ENCODE data around the gene PON3. TPM values are rescaled to one million over a fixed set of nuclear protein-coding genes. Genes with fewer than 3 reads are reported as not detected.

PON3 gene
- total and polyA plus RNA-seq, 5 donors from 2014 or later, result not detected

GRCh38 chr7:95407751-95408150, 11.6 kb upstream of the PON3 start:
- H3K4me3 Mint-ChIP-seq, result no peak overlapping the region
- peaks cover 4% of the 10 kb centered on the region for H3K36me3 Mint-ChIP-seq
- no peaks in the 10 kb centered on the region for H3K27me3 ChIP-seq (ENCODE audit: control insufficient read depth, insufficient read depth, low read length)
- DNase-seq, result no peak
- no peaks in the 10 kb centered on the region for H3K9me3 ChIP-seq (ENCODE audit: control insufficient read depth in 2 of 2, low read length in 2 of 2)
- H3K27ac ChIP-seq (ENCODE audit: insufficient read depth, low read length, poor library complexity, severe bottlenecking), result no peak overlapping the region
- no peak for ATAC-seq (ENCODE audit: low read depth in 2 of 2)
- H3K27ac Mint-ChIP-seq, result no peak overlapping the region
- H3K4me1 ChIP-seq (ENCODE audit: control insufficient read depth, insufficient read depth, low read length, poor library complexity, severe bottlenecking), result no peaks in the 10 kb centered on the region
- no peak overlapping the region for H3K4me3 ChIP-seq (ENCODE audit: low read depth, low read length)
- peaks cover 4% of the 10 kb centered on the region for H3K27me3 Mint-ChIP-seq
- no peaks in the 10 kb centered on the region for H3K4me1 Mint-ChIP-seq
- no peaks in the 10 kb centered on the region for H3K36me3 ChIP-seq (ENCODE audit: control insufficient read depth, insufficient read depth, low read length)
- no peaks in the 10 kb centered on the region for H3K9me3 Mint-ChIP-seq

GRCh38 chr7:95405800-95406199, 9.6 kb upstream of the PON3 start:
- Histone ChIP-seq H3K9me3 (ENCODE audit: control insufficient read depth in 2 of 2, low read length in 2 of 2) (no peaks in the 10 kb centered on the region), H3K27ac (ENCODE audit: insufficient read depth, low read length, poor library complexity, severe bottlenecking) (no peak overlapping the region), H3K4me3 (ENCODE audit: low read depth, low read length) (no peak overlapping the region), H3K36me3 (ENCODE audit: control insufficient read depth, insufficient read depth, low read length) (no peaks in the 10 kb centered on the region), H3K4me1 (ENCODE audit: control insufficient read depth, insufficient read depth, low read length, poor library complexity, severe bottlenecking) (no peaks in the 10 kb centered on the region), H3K27me3 (ENCODE audit: control insufficient read depth, insufficient read depth, low read length) (no peaks in the 10 kb centered on the region)
- Mint-ChIP-seq H3K27ac (no peak overlapping the region), H3K4me3 (no peak overlapping the region), H3K9me3 (no peaks in the 10 kb centered on the region), H3K36me3 (peaks cover 4% of the 10 kb centered on the region), H3K4me1 (no peaks in the 10 kb centered on the region), H3K27me3 (no peaks in the 10 kb centered on the region)
- DNase-seq (no peak), ATAC-seq (ENCODE audit: low read depth in 2 of 2) (no peak)

GRCh38 chr7:95405208-95405607, 9.0 kb upstream of the PON3 start:
- Mint-ChIP-seq H3K4me3 (no peak overlapping the region), H3K36me3 (peaks cover 4% of the 10 kb centered on the region), H3K9me3 (peaks cover 0 to 1% (median 0%) of the 10 kb centered on the region in 7 donors), H3K4me1 (no peaks in the 10 kb centered on the region), H3K27me3 (no peaks in the 10 kb centered on the region), H3K27ac (no peak overlapping the region)
- H3K4me3 ChIP-seq (ENCODE audit: low read depth, low read length), result no peak overlapping the region
- H3K9me3 ChIP-seq (ENCODE audit: control insufficient read depth in 2 of 2, low read length in 2 of 2), result no peaks in the 10 kb centered on the region
- H3K4me1 ChIP-seq (ENCODE audit: control insufficient read depth, insufficient read depth, low read length, poor library complexity, severe bottlenecking), result no peaks in the 10 kb centered on the region
- no peak for DNase-seq
- no peaks in the 10 kb centered on the region for H3K27me3 ChIP-seq (ENCODE audit: control insufficient read depth, insufficient read depth, low read length)
- no peak overlapping the region for H3K27ac ChIP-seq (ENCODE audit: insufficient read depth, low read length, poor library complexity, severe bottlenecking)
- no peak for ATAC-seq (ENCODE audit: low read depth in 2 of 2)
- H3K36me3 ChIP-seq (ENCODE audit: control insufficient read depth, insufficient read depth, low read length), result no peaks in the 10 kb centered on the region

- no peak for DNase-seq
- H3K36me3 ChIP-seq (ENCODE audit: control insufficient read depth, insufficient read depth, low read length), result no peaks in the 10 kb centered on the region
- no peaks in the 10 kb centered on the region for H3K4me1 Mint-ChIP-seq
- no peaks in the 10 kb centered on the region for H3K27me3 Mint-ChIP-seq
- H3K36me3 Mint-ChIP-seq, result peaks cover 4% of the 10 kb centered on the region
- ATAC-seq (ENCODE audit: low read depth in 2 of 2), result no peak
- no peaks in the 10 kb centered on the region for H3K4me1 ChIP-seq (ENCODE audit: control insufficient read depth, insufficient read depth, low read length, poor library complexity, severe bottlenecking)
- H3K4me3 Mint-ChIP-seq, result no peak overlapping the region
- H3K27me3 ChIP-seq (ENCODE audit: control insufficient read depth, insufficient read depth, low read length), result no peaks in the 10 kb centered on the region
- H3K4me3 ChIP-seq (ENCODE audit: low read depth, low read length), result no peak overlapping the region
- H3K9me3 ChIP-seq (ENCODE audit: control insufficient read depth in 2 of 2, low read length in 2 of 2), result no peaks in the 10 kb centered on the region
- peaks cover 0 to 1% (median 0%) of the 10 kb centered on the region in 7 donors for H3K9me3 Mint-ChIP-seq
- no peak overlapping the region for H3K27ac ChIP-seq (ENCODE audit: insufficient read depth, low read length, poor library complexity, severe bottlenecking)
- H3K27ac Mint-ChIP-seq, result no peak overlapping the region
Observed at GRCh38 chr7:95404316-95404865, 8.2 kb upstream of the PON3 start.

GRCh38 chr7:95398155-95398940, 2.2 kb upstream of the PON3 start:
- DNase-seq (no peak), ATAC-seq (ENCODE audit: low read depth in 2 of 2) (no peak)

GRCh38 chr7:95397381-95397780, 1.2 kb upstream of the PON3 start:
- Mint-ChIP-seq H3K36me3 (no peaks in the 10 kb centered on the region), H3K4me3 (no peak overlapping the region), H3K9me3 (peaks cover 0 to 1% (median 0%) of the 10 kb centered on the region in 7 donors), H3K4me1 (peaks cover 0 to 4% (median 0%) of the 10 kb centered on the region in 4 donors), H3K27ac (no peak overlapping the region), H3K27me3 (peaks cover 30% of the 10 kb centered on the region)
- peaks cover 5% of the 10 kb centered on the region for H3K4me1 ChIP-seq (ENCODE audit: control insufficient read depth, insufficient read depth, low read length, poor library complexity, severe bottlenecking)
- no peak overlapping the region for H3K4me3 ChIP-seq (ENCODE audit: low read depth, low read length)
- no peak for ATAC-seq (ENCODE audit: low read depth in 2 of 2)
- DNase-seq, result no peak
- peaks cover 5% of the 10 kb centered on the region for H3K27me3 ChIP-seq (ENCODE audit: control insufficient read depth, insufficient read depth, low read length)
- H3K27ac ChIP-seq (ENCODE audit: insufficient read depth, low read length, poor library complexity, severe bottlenecking), result no peak overlapping the region
- H3K9me3 ChIP-seq (ENCODE audit: control insufficient read depth in 2 of 2, low read length in 2 of 2), result no peaks in the 10 kb centered on the region
- H3K36me3 ChIP-seq (ENCODE audit: control insufficient read depth, insufficient read depth, low read length), result no peaks in the 10 kb centered on the region

More at GRCh38 chr7:95398155-95398940, 2.2 kb upstream of the PON3 start:
- no peaks in the 10 kb centered on the region for H3K9me3 ChIP-seq (ENCODE audit: control insufficient read depth in 2 of 2, low read length in 2 of 2)
- no peak overlapping the region for H3K27ac ChIP-seq (ENCODE audit: insufficient read depth, low read length, poor library complexity, severe bottlenecking)
- Mint-ChIP-seq H3K4me3 (no peak overlapping the region), H3K27ac (no peak overlapping the region), H3K4me1 (peaks cover 0 to 4% (median 0%) of the 10 kb centered on the region in 4 donors), H3K9me3 (peaks cover 0 to 1% (median 0%) of the 10 kb centered on the region in 7 donors), H3K36me3 (no peaks in the 10 kb centered on the region), H3K27me3 (peaks cover 26% of the 10 kb centered on the region)
- H3K4me1 ChIP-seq (ENCODE audit: control insufficient read depth, insufficient read depth, low read length, poor library complexity, severe bottlenecking), result peaks cover 5% of the 10 kb centered on the region
- H3K27me3 ChIP-seq (ENCODE audit: control insufficient read depth, insufficient read depth, low read length), result peaks cover 5% of the 10 kb centered on the region
- no peaks in the 10 kb centered on the region for H3K36me3 ChIP-seq (ENCODE audit: control insufficient read depth, insufficient read depth, low read length)
- H3K4me3 ChIP-seq (ENCODE audit: low read depth, low read length), result no peak overlapping the region

- H3K9me3 ChIP-seq (ENCODE audit: control insufficient read depth in 2 of 2, low read length in 2 of 2), result no peaks in the 10 kb centered on the region
- no peak overlapping the region for H3K4me3 ChIP-seq (ENCODE audit: low read depth, low read length)
- Mint-ChIP-seq H3K9me3 (peaks cover 0 to 5% (median 0%) of the 10 kb centered on the region in 7 donors), H3K27ac (no peak overlapping the region), H3K4me3 (peak overlapping the region in 2 of 4 donors; percentile 52 to 74), H3K4me1 (peaks cover 0 to 4% (median 0%) of the 10 kb centered on the region in 4 donors), H3K36me3 (no peaks in the 10 kb centered on the region), H3K27me3 (peaks cover 30% of the 10 kb centered on the region)
- no peak for DNase-seq
- H3K27ac ChIP-seq (ENCODE audit: insufficient read depth, low read length, poor library complexity, severe bottlenecking), result no peak overlapping the region
- peaks cover 5% of the 10 kb centered on the region for H3K4me1 ChIP-seq (ENCODE audit: control insufficient read depth, insufficient read depth, low read length, poor library complexity, severe bottlenecking)
- H3K36me3 ChIP-seq (ENCODE audit: control insufficient read depth, insufficient read depth, low read length), result no peaks in the 10 kb centered on the region
- H3K27me3 ChIP-seq (ENCODE audit: control insufficient read depth, insufficient read depth, low read length), result peaks cover 5% of the 10 kb centered on the region
- no peak for ATAC-seq (ENCODE audit: low read depth in 2 of 2)
Observed at GRCh38 chr7:95395755-95396135, 430 bp downstream of the PON3 start.

- Mint-ChIP-seq H3K36me3 (no peaks in the 10 kb centered on the region), H3K4me3 (no peak overlapping the region), H3K27me3 (peaks cover 30% of the 10 kb centered on the region), H3K9me3 (peaks cover 0 to 5% (median 0%) of the 10 kb centered on the region in 7 donors), H3K27ac (no peak overlapping the region), H3K4me1 (peaks cover 0 to 4% (median 0%) of the 10 kb centered on the region in 4 donors)
- Histone ChIP-seq H3K27ac (ENCODE audit: insufficient read depth, low read length, poor library complexity, severe bottlenecking) (no peak overlapping the region), H3K27me3 (ENCODE audit: control insufficient read depth, insufficient read depth, low read length) (peaks cover 5% of the 10 kb centered on the region), H3K4me3 (ENCODE audit: low read depth, low read length) (no peak overlapping the region), H3K36me3 (ENCODE audit: control insufficient read depth, insufficient read depth, low read length) (no peaks in the 10 kb centered on the region), H3K9me3 (ENCODE audit: control insufficient read depth in 2 of 2, low read length in 2 of 2) (no peaks in the 10 kb centered on the region), H3K4me1 (ENCODE audit: control insufficient read depth, insufficient read depth, low read length, poor library complexity, severe bottlenecking) (peaks cover 5% of the 10 kb centered on the region)
- ATAC-seq (ENCODE audit: low read depth in 2 of 2) (no peak), DNase-seq (no peak)
Observed at GRCh38 chr7:95394370-95394769, 1.8 kb downstream of the PON3 start.

All from CD4-positive, CD25-positive, alpha-beta regulatory T cell (primary cell).